Skeletal muscle satellite cell (primary cell): ENCODE data around the gene TFPI2. TPM values are rescaled to one million over a fixed set of nuclear protein-coding genes. Genes with fewer than 3 reads are reported as not detected.

ENCODE experiments used
- H3K27me3 ChIP-seq: 2 replicates; pipeline ENCODE4 v1.7.0; 2013; ENCODE audit warnings: low read length; ENCODE audit not compliant: control insufficient read depth, insufficient read depth
- H3K36me3 ChIP-seq: 2 replicates; pipeline ENCODE4 v1.7.0; 2013; ENCODE audit warnings: mild to moderate bottlenecking, control low read depth, low read length; ENCODE audit not compliant: insufficient read depth
- H3K4me1 ChIP-seq: 2 replicates; pipeline ENCODE4 v1.7.0; 2013; ENCODE audit warnings: low read length; ENCODE audit not compliant: control insufficient read depth, insufficient read depth
- H3K4me2 ChIP-seq: 2 replicates; pipeline ENCODE4 v1.7.0; 2013; ENCODE audit warnings: mild to moderate bottlenecking, low read length
- H3K4me3 ChIP-seq: 2 replicates; pipeline ENCODE4 v1.7.0; 2013; ENCODE audit warnings: low read length
- H3K9ac ChIP-seq: 2 replicates; pipeline ENCODE4 v1.7.0; 2013; ENCODE audit warnings: mild to moderate bottlenecking, low read depth, low read length, moderate library complexity
- H3K9me3 ChIP-seq: replicated peaks from 2 replicates; pipeline ENCODE4 v1.7.0; 2013; ENCODE audit warnings: mild to moderate bottlenecking, control low read depth, low read length
- small RNA-seq: library from RNA; depleted of rRNA; stranded (forward); fragments of <200 nt; gene quantifications from one replicate; pipeline ENCODE3, GENCODE V24; 2012

TFPI2 gene

DNA sequence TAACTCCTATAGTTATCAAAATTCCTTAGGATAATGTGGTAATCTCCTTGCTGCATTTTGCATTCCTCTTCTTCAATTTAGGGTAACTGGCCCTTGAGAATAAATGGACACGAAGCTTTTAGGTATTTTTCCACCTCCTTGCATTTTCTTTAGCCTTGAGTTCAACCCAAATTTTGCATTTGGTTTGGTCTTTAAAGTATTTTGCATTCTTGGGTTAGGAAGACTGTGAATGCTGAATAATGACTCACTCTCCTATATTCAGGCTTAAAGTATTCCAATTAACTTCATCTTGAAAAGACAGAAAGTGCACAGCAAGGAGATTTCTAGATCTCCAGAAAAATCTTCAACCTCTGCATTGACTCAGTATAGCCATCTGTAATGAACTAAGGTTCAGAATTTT is 47.3 kb downstream of the TFPI2 start:
- Histone ChIP-seq H3K27me3 (no peaks in the 10 kb centered on the region), H3K4me3 (no peak overlapping the region), H3K4me1 (peaks cover 21% of the 10 kb centered on the region), H3K4me2 (no peak overlapping the region), H3K36me3 (no peaks in the 10 kb centered on the region), H3K9me3 (no peaks in the 10 kb centered on the region), H3K9ac (no peak overlapping the region)

DNA sequence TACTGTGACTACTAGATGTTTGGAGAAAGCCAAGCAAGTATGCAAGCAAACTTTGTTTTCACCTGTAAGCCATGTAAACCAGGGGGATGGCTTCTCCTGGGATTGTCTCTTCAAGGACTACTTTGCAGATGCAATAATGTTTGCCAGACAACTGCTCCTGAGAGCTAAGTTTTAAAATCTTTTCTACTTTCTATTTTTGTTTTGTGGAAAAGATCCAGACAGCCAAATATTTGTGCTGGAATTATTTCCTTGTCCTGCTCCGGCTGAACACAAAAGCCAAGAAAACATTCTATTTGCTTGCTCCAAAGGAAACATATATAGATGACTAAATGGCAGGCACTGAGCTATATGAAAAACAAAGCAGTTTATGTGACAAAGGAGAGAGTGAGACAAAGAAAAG is 51.6 kb downstream of the TFPI2 start:
- no peak overlapping the region for H3K4me3 ChIP-seq
- no peak overlapping the region for H3K4me2 ChIP-seq
- no peaks in the 10 kb centered on the region for H3K36me3 ChIP-seq
- no peaks in the 10 kb centered on the region for H3K9me3 ChIP-seq
- peaks cover 35% of the 10 kb centered on the region for H3K4me1 ChIP-seq
- no peak overlapping the region for H3K9ac ChIP-seq
- no peaks in the 10 kb centered on the region for H3K27me3 ChIP-seq

DNA sequence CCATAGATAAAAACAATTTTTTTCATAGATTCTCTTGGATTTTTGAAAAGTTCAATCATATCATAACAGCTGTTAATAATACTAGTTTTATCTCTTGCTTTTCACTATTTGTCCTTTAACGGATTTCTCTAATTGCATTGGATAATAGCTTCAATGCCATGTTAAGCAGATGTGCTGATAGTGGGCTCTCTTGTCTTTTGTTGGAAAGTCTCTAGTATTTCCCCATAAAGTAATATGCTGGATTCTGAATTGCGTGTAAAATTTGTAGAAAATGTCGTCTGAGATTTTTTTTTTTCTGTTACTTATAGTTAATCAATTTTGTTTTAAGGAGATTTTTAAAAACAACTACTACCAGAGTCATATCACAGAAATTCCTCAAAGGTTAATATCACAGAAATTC is 53.3 kb downstream of the TFPI2 start:
- no peaks in the 10 kb centered on the region for H3K9me3 ChIP-seq
- no peak overlapping the region for H3K9ac ChIP-seq
- no peak overlapping the region for H3K4me3 ChIP-seq
- H3K36me3 ChIP-seq = no peaks in the 10 kb centered on the region
- no peak overlapping the region for H3K4me2 ChIP-seq
- H3K4me1 ChIP-seq = peaks cover 21% of the 10 kb centered on the region
- H3K27me3 ChIP-seq = no peaks in the 10 kb centered on the region

DNA sequence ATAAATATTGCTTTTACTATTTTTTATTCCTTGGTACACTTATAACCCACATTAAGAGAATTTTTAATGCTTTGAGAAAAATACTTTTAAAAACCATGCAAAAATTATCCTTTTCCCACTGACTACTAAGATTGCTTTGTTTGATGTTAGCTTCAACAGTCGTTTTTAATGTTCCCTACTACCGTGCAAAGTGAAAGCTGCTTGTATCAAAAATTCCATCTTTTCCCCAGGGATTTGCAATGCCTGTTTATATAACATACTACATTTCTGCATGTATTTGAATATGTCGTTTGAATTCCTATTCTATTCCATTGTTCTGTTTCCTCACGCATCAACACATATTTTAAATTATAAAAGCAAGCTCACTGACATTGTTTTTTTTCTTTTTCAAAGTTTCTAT is 54.4 kb downstream of the TFPI2 start:
- H3K9ac ChIP-seq = peak overlapping the region; percentile 5
- H3K36me3 ChIP-seq = no peaks in the 10 kb centered on the region
- H3K4me2 ChIP-seq = peak overlapping the region; percentile 67
- peaks cover 21% of the 10 kb centered on the region for H3K4me1 ChIP-seq
- H3K9me3 ChIP-seq = no peaks in the 10 kb centered on the region
- peak overlapping the region; percentile 20 for H3K4me3 ChIP-seq
- no peaks in the 10 kb centered on the region for H3K27me3 ChIP-seq

DNA sequence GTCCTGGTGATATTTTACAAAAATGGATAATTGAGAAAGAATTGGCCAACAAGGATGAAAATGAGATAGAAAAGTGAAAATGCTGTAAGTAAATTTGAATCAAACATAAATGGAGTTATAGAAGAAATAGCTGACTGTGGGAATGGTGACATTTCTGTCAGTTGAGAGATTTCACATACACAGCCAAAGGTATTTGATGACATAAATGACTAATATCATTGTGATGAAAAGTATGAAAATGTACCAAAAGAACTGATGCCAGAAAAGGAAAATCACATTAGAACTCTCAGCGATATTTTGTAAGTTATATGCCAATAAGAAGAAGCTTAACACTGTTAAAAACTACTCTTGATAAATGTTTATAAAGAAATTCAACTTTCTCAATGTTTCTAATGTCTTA is 54.9 kb downstream of the TFPI2 start:
- peak overlapping the region; percentile 67 for H3K4me2 ChIP-seq
- H3K27me3 ChIP-seq = no peaks in the 10 kb centered on the region
- no peaks in the 10 kb centered on the region for H3K9me3 ChIP-seq

More for the DNA sequence above, 54.9 kb downstream of the TFPI2 start:
- Histone ChIP-seq H3K4me1 (peaks cover 21% of the 10 kb centered on the region), H3K9ac (peak overlapping the region; percentile 5), H3K4me3 (peak overlapping the region; percentile 20), H3K36me3 (no peaks in the 10 kb centered on the region)

Small RNA genes lying within 50 kb of the gene (small RNA-seq; reads per million reads assigned to genes)
- gene AC002076.2 = not detected
